Caco-2 (cell line): ENCODE measurements around the gene SLC7A8. TPM values are rescaled to one million over a fixed set of nuclear protein-coding genes. Genes with fewer than 3 reads are reported as not detected.

Source experiments
- BruUV-seq: library from RNA; stranded (reverse); fragments of 400-500 nt; replicated peaks from 2 replicates; lab custom pipeline; 2021; lab: Mats Ljungman, UMichigan
- CTCF ChIA-PET: fragments of 300-600 bp; sonication (Branson Sonifier 250); formaldehyde crosslinking; loops from one replicate; lab custom pipeline; 2022; ENCODE audit warnings: antibody characterized with exemption; lab: Charles Lee
- POLR2A ChIA-PET: fragments of 300-600 bp; sonication (Branson Sonifier 250); formaldehyde crosslinking; loops from one replicate; lab custom pipeline; 2022; ENCODE audit warnings: antibody characterized with exemption; lab: Charles Lee
- DNase-seq, 2 experiments: peaks; one replicate each; pipeline versions ENCODE4 v3.0.0 to v3.0.0-alpha.2; 2020 to 2022
- H3K27me3 ChIP-seq: replicated peaks from 2 replicates; pipeline ENCODE4 v1.6.0; 2011; ENCODE audit warnings: low read length; ENCODE audit not compliant: control insufficient read depth, insufficient read depth
- H3K36me3 ChIP-seq: 2 replicates; pipeline ENCODE4 v1.5.1; 2011; ENCODE audit warnings: low read length; ENCODE audit not compliant: control insufficient read depth, insufficient read depth
- H3K4me1 ChIP-seq: fragments of 250-450 bp; sonication (Bioruptor Pico); 2 replicates; pipeline ENCODE4 v1.5.1; 2020; ENCODE audit warnings: mild to moderate bottlenecking
- H3K4me3 ChIP-seq: 2 replicates; pipeline ENCODE4 v1.5.1; 2011; ENCODE audit warnings: low read depth, mild to moderate bottlenecking, control low read depth, low read length
- H3K9me3 ChIP-seq: fragments of 250-450 bp; sonication (Bioruptor Pico); 2 replicates; pipeline ENCODE4 v1.5.1; 2020; ENCODE audit warnings: mild to moderate bottlenecking, moderate library complexity
- H3K27ac Mint-ChIP-seq: one replicate; pipeline ENCODE4 v1.8.0; 2022; ENCODE audit warnings: mixed read lengths; ENCODE audit not compliant: unreplicated experiment
- H3K27me3 Mint-ChIP-seq: one replicate; pipeline ENCODE4 v1.8.0; 2022; ENCODE audit warnings: mixed read lengths; ENCODE audit not compliant: insufficient read depth, unreplicated experiment
- H3K36me3 Mint-ChIP-seq: one replicate; pipeline ENCODE4 v1.8.0; 2022; ENCODE audit warnings: mild to moderate bottlenecking, mixed read lengths; ENCODE audit not compliant: insufficient read depth, unreplicated experiment
- H3K4me1 Mint-ChIP-seq: one replicate; pipeline ENCODE4 v1.8.0; 2022; ENCODE audit warnings: low read depth, mixed read lengths; ENCODE audit not compliant: unreplicated experiment
- H3K4me3 Mint-ChIP-seq: one replicate; pipeline ENCODE4 v1.8.0; 2022; ENCODE audit warnings: mild to moderate bottlenecking, moderate library complexity, mixed read lengths; ENCODE audit not compliant: unreplicated experiment
- H3K9me3 Mint-ChIP-seq: one replicate; pipeline ENCODE4 v1.8.0; 2022; ENCODE audit warnings: mixed read lengths; ENCODE audit not compliant: unreplicated experiment
- CTCF ChIP-seq, 2 experiments: fragments of 200-600 bp in 1 of 2; IDR thresholded peaks; 1 replicate in 1 of 2; 2 replicates in 1 of 2; pipeline versions ENCODE4 v1.5.1 to v1.8.0; 2011 to 2022; ENCODE audit warnings: antibody characterized with exemption in 1 of 2, control low read depth in 1 of 2, inconsistent platforms in 1 of 2, low read depth in 1 of 2, low read length in 1 of 2, mild to moderate bottlenecking in 1 of 2, moderate library complexity in 1 of 2; ENCODE audit not compliant: insufficient read depth in 1 of 2, severe bottlenecking in 1 of 2, unreplicated experiment in 1 of 2
- intact Hi-C: fragments of 100-400 bp; cut with micrococcal nuclease; formaldehyde crosslinking; loops from one replicate; pipeline ENCODE4 v1.10.0; 2022; ENCODE audit not compliant: unreplicated experiment
- total RNA-seq: library from RNA; stranded (reverse); gene quantifications from 2 replicates; pipeline ENCODE4 v1.2.3, GENCODE V29; 2022

The SLC7A8 gene
- total RNA-seq, 1 experiment from 2014 or later = 26.9 TPM

GRCh38 chr14:23208324-23208723 lies 24.9 kb upstream of the SLC7A8 start:
- H3K27me3 Mint-ChIP-seq = no peaks in the 10 kb centered on the region
- Histone ChIP-seq H3K4me3 (no peak overlapping the region), H3K36me3 (no peaks in the 10 kb centered on the region), H3K9me3 (no peaks in the 10 kb centered on the region; the same call in 1 of the 2 replicates), H3K4me1 (no peaks in the 10 kb centered on the region), H3K27me3 (no peaks in the 10 kb centered on the region)
- no peak overlapping the region for H3K4me3 Mint-ChIP-seq
- no TSS peak for BruUV-seq
- no peaks in the 10 kb centered on the region for H3K4me1 Mint-ChIP-seq
- no peak for DNase-seq
- no peaks in the 10 kb centered on the region for H3K36me3 Mint-ChIP-seq
- no peak for TF ChIP-seq CTCF (IDR thresholded peaks at IDR 0.05; ENCODE audit: insufficient read depth in 1 of 2, low read depth in 1 of 2, low read length in 1 of 2, severe bottlenecking in 1 of 2, unreplicated experiment in 1 of 2)
- ChIA-PET POLR2A (no interaction called here), CTCF (no interaction called here)
- intact Hi-C loops = no loop called here
- no peak overlapping the region for H3K27ac Mint-ChIP-seq
- no peaks in the 10 kb centered on the region for H3K9me3 Mint-ChIP-seq

GRCh38 chr14:23207146-23207540 lies 23.7 kb upstream of the SLC7A8 start:
- H3K9me3 ChIP-seq = no peaks in the 10 kb centered on the region; the same call in 1 of the 2 replicates
- H3K36me3 Mint-ChIP-seq = no peaks in the 10 kb centered on the region
- no peak for DNase-seq
- BruUV-seq = no TSS peak
- no peaks in the 10 kb centered on the region for H3K27me3 Mint-ChIP-seq
- no peaks in the 10 kb centered on the region for H3K4me1 Mint-ChIP-seq
- intact Hi-C loops = no loop called here
- H3K27me3 ChIP-seq = no peaks in the 10 kb centered on the region
- H3K4me3 Mint-ChIP-seq = no peak overlapping the region
- H3K9me3 Mint-ChIP-seq = no peaks in the 10 kb centered on the region
- POLR2A ChIA-PET = no interaction called here
- H3K36me3 ChIP-seq = no peaks in the 10 kb centered on the region
- CTCF ChIA-PET = interaction anchor here (1.0 kb wide), 1 partner anchor 87 kb away, joined by 4 read pairs; no protein-coding TSS in a partner anchor
- no peaks in the 10 kb centered on the region for H3K4me1 ChIP-seq
- no peak overlapping the region for H3K4me3 ChIP-seq
- no peak overlapping the region for H3K27ac Mint-ChIP-seq
- TF ChIP-seq CTCF (IDR thresholded peaks at IDR 0.05; ENCODE audit: insufficient read depth in 1 of 2, low read depth in 1 of 2, low read length in 1 of 2, severe bottlenecking in 1 of 2, unreplicated experiment in 1 of 2) = no peak

GRCh38 chr14:23206422-23207145 lies 23.1 kb upstream of the SLC7A8 start:
- CTCF ChIA-PET = interaction anchor here (1.0 kb wide), 1 partner anchor 86 kb away, joined by 4 read pairs; no protein-coding TSS in a partner anchor
- H3K27ac Mint-ChIP-seq = no peak overlapping the region
- BruUV-seq = no TSS peak

More at GRCh38 chr14:23206422-23207145, 23.1 kb upstream of the SLC7A8 start:
- Mint-ChIP-seq H3K9me3 (no peaks in the 10 kb centered on the region), H3K4me3 (no peak overlapping the region), H3K4me1 (no peaks in the 10 kb centered on the region), H3K36me3 (no peaks in the 10 kb centered on the region), H3K27me3 (no peaks in the 10 kb centered on the region)
- H3K4me1 ChIP-seq = no peaks in the 10 kb centered on the region
- POLR2A ChIA-PET = no interaction called here
- no peak overlapping the region for H3K4me3 ChIP-seq
- H3K27me3 ChIP-seq = no peaks in the 10 kb centered on the region
- no peak for TF ChIP-seq CTCF (IDR thresholded peaks at IDR 0.05; ENCODE audit: insufficient read depth in 1 of 2, low read depth in 1 of 2, low read length in 1 of 2, severe bottlenecking in 1 of 2, unreplicated experiment in 1 of 2)
- no peaks in the 10 kb centered on the region for H3K36me3 ChIP-seq
- no peaks in the 10 kb centered on the region; the same call in 1 of the 2 replicates for H3K9me3 ChIP-seq
- DNase-seq = no peak
- intact Hi-C loops = no loop called here
